ENCODE results near the gene FAM219A.

- TF ChIP-seq GATA2 (IDR thresholded peaks at IDR 0.05; ENCODE audit: low read depth, low read length) (no peak), GATA3 (IDR thresholded peaks at IDR 0.05; ENCODE audit: low read depth, low read length) (no peak)
These were observed 44.5 kb upstream of the FAM219A start for GRCh38 chr9:34502891-34503290.

All from SH-SY5Y (cell line).